NK-92 (cell line): ENCODE results near the gene ACAD9.
"Not testable (repeated sequence)": the region's sequence is repeated elsewhere in the genome, so short reads cannot be mapped to it uniquely, and the experiment has no call there.

Experiments used
- DNase-seq: peaks from one replicate; lab custom pipeline; 2025; ENCODE audit not compliant: unreplicated experiment; lab: John Stamatoyannopoulos, UW

ACAD9 gene

GRCh38 chr3:128859630-128860029 lies 19.8 kb upstream of the ACAD9 start:
- no peak for DNase-seq

- no peak for DNase-seq
Measured at GRCh38 chr3:128861491-128861890, 17.9 kb upstream of the ACAD9 start.

GRCh38 chr3:128863560-128863959 lies 15.9 kb upstream of the ACAD9 start:
- no peak for DNase-seq

GRCh38 chr3:128864351-128864811 lies 15.0 kb upstream of the ACAD9 start:
- no peak for DNase-seq

GRCh38 chr3:128864849-128865804 lies 14.3 kb upstream of the ACAD9 start:
- DNase-seq, result not testable (repeated sequence)

GRCh38 chr3:128867200-128868125 lies 12.0 kb upstream of the ACAD9 start:
- DNase-seq, result no peak

GRCh38 chr3:128870347-128870746 lies 9.1 kb upstream of the ACAD9 start:
- no peak for DNase-seq

GRCh38 chr3:128872282-128872681 lies 7.1 kb upstream of the ACAD9 start:
- DNase-seq, result no peak

- DNase-seq, result no peak
Measured at GRCh38 chr3:128872744-128873143, 6.7 kb upstream of the ACAD9 start.

- DNase-seq, result no peak
Measured at GRCh38 chr3:128873244-128874022, 6.0 kb upstream of the ACAD9 start.

GRCh38 chr3:128874481-128875180 lies 4.8 kb upstream of the ACAD9 start:
- DNase-seq, result no peak

GRCh38 chr3:128875556-128876120 lies 3.8 kb upstream of the ACAD9 start:
- no peak for DNase-seq

GRCh38 chr3:128878011-128878457 lies 1.4 kb upstream of the ACAD9 start:
- no peak for DNase-seq

- no peak for DNase-seq
Measured at GRCh38 chr3:128878556-128879124, 780 bp upstream of the ACAD9 start.

GRCh38 chr3:128879991-128880390 lies 571 bp downstream of the ACAD9 start:
- DNase-seq, result no peak

GRCh38 chr3:128880455-128880854 lies 1.0 kb downstream of the ACAD9 start:
- not testable (repeated sequence) for DNase-seq

- no peak for DNase-seq
Measured at GRCh38 chr3:128881576-128881975, 2.2 kb downstream of the ACAD9 start.

GRCh38 chr3:128882719-128883118 lies 3.3 kb downstream of the ACAD9 start:
- no peak for DNase-seq

GRCh38 chr3:128884992-128885391 lies 5.6 kb downstream of the ACAD9 start:
- DNase-seq, result no peak
